NCI-H1694 (cell line): ENCODE data around the gene HPGDS.

Experiments
- DNase-seq: peaks from one replicate; lab custom pipeline; 2025; lab: John Stamatoyannopoulos, UW

HPGDS gene

GRCh38 chr4:94256144-94256783 lies 86.4 kb downstream of the HPGDS start:
- no peak for DNase-seq

- no peak for DNase-seq
Observed at GRCh38 chr4:94253036-94253435, 89.6 kb downstream of the HPGDS start.

- DNase-seq, result no peak
Observed at GRCh38 chr4:94251094-94251493, 91.5 kb downstream of the HPGDS start.
